GM19240 (cell line): Measurements from ENCODE around the gene CIBAR2.

Experiments used
- DNase-seq: peaks from one replicate; pipeline ENCODE4 v3.0.0; 2011; ENCODE audit warnings: low spot score; ENCODE audit not compliant: insufficient read length

Gene CIBAR2

GRCh38 chr16:85112364-85112763 lies at the start of gene CIBAR2:
CIBAR2 (minus strand) TSS chr16:85112472; CDS start chr16:85112352, 120 bp downstream.
- DNase-seq = no peak

DNA sequence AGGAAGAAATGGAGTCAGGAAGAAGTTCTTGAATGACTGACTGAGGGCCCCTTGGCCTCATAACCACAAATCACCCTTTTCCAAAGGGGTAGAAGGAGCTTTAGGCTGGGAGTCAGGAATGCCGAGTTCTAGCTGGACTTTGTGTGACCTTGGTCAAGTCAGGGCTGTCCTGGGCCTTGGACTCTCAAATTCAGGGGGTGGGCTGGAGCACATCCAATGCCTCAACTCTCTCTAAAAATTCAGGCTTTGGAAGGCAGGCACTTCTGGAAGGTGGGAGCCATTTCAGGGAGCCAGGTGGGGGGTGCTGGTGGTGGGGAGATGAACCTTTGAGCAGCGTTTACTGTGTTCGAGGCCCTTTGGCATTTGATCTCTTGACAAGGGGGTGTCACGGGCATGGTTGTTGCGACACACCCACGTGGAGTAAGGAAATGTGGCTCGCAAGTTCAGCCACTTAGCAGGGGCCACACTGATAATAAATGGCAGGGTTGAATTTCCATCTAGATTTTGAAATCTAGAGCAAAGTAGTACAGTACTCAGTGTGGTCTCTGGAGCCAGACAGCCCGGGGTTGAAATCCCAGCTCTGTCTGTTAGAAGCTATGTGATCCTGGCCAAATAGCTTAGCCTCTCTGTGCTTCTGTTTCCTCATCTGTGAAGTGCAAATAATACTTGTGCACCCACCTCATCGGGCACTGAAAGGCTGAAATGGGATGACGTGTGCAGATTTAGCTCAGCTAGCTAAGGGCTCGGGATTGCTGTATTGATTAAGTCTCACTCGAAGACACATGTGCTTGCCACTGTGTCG lies 47.1 kb upstream of the CIBAR2 start:
- no peak for DNase-seq

GRCh38 chr16:85158743-85159178 lies 46.5 kb upstream of the CIBAR2 start:
- DNase-seq = no peak

- DNase-seq = no peak
Observed at GRCh38 chr16:85157813-85158742, 45.8 kb upstream of the CIBAR2 start.

- DNase-seq = no peak
Observed at GRCh38 chr16:85157372-85157771, 45.1 kb upstream of the CIBAR2 start.

DNA sequence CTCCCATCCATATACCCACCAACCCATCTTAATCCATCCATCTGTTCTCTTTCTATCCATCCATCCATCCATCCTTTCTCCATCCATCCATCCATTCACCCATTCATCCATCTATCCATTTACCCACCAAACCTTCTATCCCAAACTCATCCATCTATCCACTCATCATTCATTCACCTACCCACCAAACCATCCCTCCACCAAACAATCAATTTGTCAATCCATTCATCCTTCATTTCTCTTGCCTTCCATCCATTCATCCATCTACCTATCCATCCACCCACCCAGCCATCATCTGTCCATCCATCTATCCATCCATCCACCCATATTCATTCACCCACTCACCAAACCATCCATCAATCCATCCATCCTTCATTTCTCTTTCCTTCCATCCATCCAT lies 44.6 kb upstream of the CIBAR2 start:
- DNase-seq = no peak

DNA sequence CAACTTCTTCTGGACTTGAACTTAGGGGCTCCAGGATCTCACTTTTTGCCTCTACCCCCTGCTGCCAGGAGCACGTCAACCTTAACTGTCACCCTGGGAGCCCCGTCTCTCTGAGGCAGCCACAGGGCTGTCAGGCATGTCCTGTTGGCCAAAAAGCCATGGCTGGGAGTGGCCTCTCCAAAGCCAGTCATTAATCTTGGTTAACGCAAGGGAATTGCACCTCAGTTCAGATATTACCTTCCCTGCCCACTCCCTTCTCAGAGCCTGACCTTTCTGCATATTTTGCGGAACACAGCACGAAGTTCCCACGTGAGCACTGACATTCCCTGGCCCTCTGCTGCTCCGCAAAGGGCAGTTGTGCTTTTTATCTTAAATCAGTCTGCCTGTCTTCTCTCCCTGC lies 44.2 kb upstream of the CIBAR2 start:
- no peak for DNase-seq

GRCh38 chr16:85153656-85154091 lies 41.4 kb upstream of the CIBAR2 start:
- DNase-seq = no peak

- DNase-seq = no peak
Observed at GRCh38 chr16:85153046-85153445, 40.8 kb upstream of the CIBAR2 start.

DNA sequence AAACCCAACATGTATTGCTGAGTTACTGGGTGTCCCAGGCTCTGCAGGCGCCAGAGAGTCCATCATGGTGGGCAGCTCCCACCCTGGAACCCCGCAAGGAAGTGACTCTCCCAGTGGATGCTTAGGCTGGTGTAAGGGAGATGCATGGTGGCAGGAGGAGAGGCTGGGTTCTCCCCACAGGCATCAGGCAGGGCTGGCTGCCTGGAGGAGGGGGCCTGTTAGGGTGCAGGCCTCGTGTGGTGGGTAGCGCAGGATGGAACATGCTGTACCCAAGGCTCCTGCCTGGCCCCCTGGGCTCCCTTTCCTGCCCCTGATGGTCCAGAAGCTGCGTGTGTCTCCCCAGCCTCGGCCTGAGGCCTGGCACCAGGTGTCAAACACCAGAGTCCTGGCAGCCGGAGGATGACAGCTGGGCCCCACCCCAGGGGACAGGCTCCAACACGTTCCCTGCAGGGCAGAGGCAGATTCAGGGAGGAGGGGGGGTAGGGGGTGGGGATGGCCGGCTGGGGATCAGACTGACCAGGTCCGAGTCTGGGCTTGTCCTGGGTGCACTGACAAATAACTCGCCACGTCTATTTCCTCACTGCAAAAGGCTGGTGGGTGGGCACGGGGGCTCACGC lies 40.2 kb upstream of the CIBAR2 start:
- no peak for DNase-seq

- DNase-seq = no peak
Observed at GRCh38 chr16:85151603-85152413, 39.5 kb upstream of the CIBAR2 start.

DNA sequence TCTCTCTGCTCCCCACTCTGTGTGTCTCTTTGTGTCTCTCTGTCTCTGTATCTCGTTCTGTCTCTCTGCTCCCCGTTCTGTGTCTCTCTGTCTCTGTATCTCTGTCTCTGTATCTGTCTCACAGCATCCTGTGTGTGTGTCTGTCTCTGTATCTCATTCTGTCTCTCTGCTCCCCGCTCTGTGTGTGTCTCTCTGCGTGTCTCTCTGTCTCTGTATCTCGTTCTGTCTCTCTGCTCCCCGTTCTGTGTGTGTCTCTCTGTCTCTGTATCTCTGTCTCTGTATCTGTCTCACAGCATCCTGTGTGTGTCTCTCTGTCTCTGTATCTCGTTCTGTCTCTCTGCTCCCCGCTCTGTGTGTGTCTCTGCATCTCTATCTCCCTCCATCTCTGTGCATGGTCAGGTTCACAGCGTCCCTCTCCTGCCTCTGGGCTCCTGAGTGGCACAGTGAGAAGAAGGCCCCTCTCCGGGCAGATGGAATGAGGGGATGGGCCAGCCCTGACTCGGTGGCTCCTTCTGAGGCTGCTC lies 38.9 kb upstream of the CIBAR2 start:
- no peak for DNase-seq

GRCh38 chr16:85150331-85150940 lies 38.2 kb upstream of the CIBAR2 start:
- DNase-seq = no peak

- no peak for DNase-seq
Observed at GRCh38 chr16:85149776-85150175, 37.5 kb upstream of the CIBAR2 start.

DNA sequence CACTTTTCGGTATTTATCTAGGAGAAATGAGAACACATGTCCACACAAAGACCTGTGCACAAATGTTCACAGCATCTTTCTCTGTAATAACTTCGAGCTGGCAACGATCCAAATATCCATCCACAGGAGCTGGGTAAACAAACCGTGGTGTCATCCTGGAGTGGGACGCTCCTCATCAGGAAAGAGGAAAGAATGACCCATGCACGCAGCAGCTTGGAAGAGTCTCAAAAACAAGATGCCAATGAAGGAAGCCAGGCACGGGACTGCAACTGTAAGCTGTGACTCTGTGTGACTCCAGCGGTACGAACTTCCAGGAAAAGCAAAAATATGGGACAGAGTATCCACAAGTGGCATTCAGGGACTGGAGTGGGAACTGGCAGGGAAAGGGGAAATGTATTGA lies 36.7 kb upstream of the CIBAR2 start:
- no peak for DNase-seq

DNA sequence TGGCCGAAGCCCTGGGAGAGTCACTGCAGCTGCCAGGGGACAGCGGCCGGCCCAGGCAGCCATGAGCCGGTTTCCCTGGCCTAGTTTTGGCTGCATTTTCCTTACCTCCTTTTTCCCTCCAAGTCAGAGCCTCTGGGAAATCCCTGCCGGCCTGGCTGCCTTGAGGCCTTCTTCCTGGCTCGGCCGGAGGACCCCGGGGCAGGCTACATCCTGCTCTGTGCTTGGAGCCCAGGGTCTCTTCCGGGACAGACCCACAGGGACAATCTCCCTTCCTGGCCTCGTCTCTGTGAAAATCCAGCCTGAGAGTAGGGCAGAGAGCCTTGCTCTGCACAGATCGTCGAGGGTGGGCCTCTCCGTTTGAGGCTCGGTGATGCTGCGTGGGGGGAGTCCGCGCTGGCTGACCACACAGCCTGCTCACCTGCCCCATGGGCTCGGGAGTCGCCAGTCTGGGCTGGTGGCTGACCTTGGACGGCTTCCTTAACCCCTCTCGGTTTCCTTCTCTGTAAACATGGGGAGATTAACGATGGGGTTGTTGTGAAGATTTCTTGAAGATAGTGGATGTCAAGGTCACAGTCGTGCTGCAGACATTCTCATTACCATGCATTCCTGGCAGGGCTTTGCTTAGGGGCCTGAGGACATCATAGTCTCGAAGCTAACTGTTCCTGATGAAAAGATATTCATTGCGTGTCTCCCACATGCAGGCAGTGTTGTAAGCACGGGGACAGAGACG lies 34.8 kb upstream of the CIBAR2 start:
- no peak for DNase-seq

DNA sequence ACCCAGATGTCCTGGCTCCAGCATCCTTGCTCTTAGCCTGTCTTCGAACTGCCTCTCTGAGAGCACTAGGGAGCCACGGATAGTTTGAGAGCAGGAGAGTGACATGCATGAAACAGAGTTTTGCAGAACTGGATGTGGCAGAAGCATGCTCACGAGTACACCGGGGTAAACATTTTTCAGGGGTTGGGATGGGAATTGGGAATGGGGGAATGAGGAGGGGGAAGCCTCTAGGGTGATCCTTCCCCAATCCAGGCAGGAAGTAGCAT lies 34.2 kb upstream of the CIBAR2 start:
- DNase-seq = no peak

DNA sequence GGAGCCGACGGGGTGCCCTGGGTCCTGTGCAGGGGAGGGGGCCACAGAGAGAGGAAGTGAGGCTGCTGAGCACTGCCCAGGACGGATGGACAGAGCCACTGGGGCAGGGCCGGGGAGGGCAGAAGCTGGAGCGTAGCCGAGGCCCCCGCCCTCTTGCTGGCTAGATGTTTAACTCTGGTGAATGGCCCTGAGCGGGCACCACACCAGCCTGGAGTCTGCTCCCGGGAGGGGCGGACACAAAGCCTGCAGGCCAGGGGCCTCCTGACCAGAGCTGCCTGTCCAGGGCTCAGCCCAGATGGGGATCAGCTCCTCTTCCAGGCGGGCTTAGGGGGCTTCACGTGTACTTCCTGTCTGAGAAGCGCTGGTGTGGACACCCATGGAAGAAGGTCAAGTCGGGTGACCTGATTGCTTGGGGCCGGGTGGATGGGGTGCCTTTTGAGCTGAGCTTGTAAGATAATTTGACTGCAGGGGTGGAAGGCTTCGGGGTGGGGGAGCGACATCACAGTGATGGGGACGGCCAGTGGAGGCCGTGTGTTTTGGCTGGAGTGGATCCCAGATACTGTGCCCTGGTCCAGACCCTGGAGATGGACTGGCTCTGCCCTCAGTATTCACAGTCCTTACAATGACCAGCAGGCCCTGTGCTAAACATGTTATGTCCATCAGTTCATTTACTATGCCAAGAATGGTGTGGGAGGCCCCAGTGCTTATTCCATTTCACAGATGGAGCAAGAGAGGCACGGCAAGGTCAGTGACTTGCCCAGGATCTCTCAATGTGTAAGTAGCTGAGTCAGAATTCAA lies 33.7 kb upstream of the CIBAR2 start:
- DNase-seq = no peak

GRCh38 chr16:85145188-85145587 lies 32.9 kb upstream of the CIBAR2 start:
- DNase-seq = no peak
